HCT116 (cell line): ENCODE data around the gene APBA2. TPM values are rescaled to one million over a fixed set of nuclear protein-coding genes. Genes with fewer than 3 reads are reported as not detected.

Source experiments
- ATAC-seq: fragments of 200-7000 bp; cut with Tn5 transposase; 2 replicates; pipeline ENCODE4 v1.9.1; 2020; ENCODE audit warnings: mild to moderate bottlenecking, moderate library complexity
- BruUV-seq: library from RNA; stranded (reverse); fragments of 400-500 nt; replicated peaks from 2 replicates; lab custom pipeline; 2021; lab: Mats Ljungman, UMichigan
- CTCF ChIA-PET: fragments of 300-600 bp; sonication (Branson Sonifier 250); formaldehyde crosslinking; loops from one replicate; lab custom pipeline; 2021; ENCODE audit warnings: antibody characterized with exemption; lab: Charles Lee
- POLR2A ChIA-PET: fragments of 300-600, 350-600 bp; sonication (Branson Sonifier 250); formaldehyde crosslinking; loops from one replicate; lab custom pipeline; 2021; ENCODE audit warnings: antibody characterized with exemption; lab: Charles Lee
- RAD21 ChIA-PET, 2 experiments: fragments of 300-600 bp; sonication (Branson Sonifier 250); formaldehyde crosslinking; loops; one replicate each; lab custom pipeline; 2023; ENCODE audit warnings: low total read pairs in 2 of 2; ENCODE audit not compliant: uncharacterized antibody in 2 of 2, unreplicated experiment in 2 of 2, low non-redundant PET in 1 of 2; lab: Charles Lee
- DNase-seq: peaks from one replicate; pipeline ENCODE4 v3.0.0-alpha.2; 2010; ENCODE audit warnings: low read depth, low spot score
- H2AFZ ChIP-seq: fragments of 200-600 bp; shearing (Covaris generic), sonication (generic); 2 replicates; pipeline ENCODE4 v1.6.1; 2017; ENCODE audit warnings: low read depth, mixed run types, mixed read lengths, antibody characterized with exemption, low read length; ENCODE audit not compliant: poor library complexity, severe bottlenecking
- H3K27ac ChIP-seq: 2 replicates; pipeline ENCODE4 v1.5.1; 2012; ENCODE audit warnings: low read depth, low read length
- H3K27me3 ChIP-seq: fragments of 200-600 bp; sonication (generic); 2 replicates; pipeline ENCODE4 v1.6.1; 2016; ENCODE audit warnings: mixed run types, low read length, mixed read lengths; ENCODE audit not compliant: insufficient read depth
- H3K36me3 ChIP-seq, 2 experiments: fragments of 200-500 bp in 1 of 2; fragments of 200-600 bp in 1 of 2; sonication (Bioruptor generic) in 1 of 2; sonication (generic) in 1 of 2; 2 replicates each; pipeline versions ENCODE4 v1.5.1 to v1.6.1; 2014 to 2016; ENCODE audit warnings: low read length in 2 of 2, inconsistent platforms in 1 of 2, mixed read lengths in 1 of 2, mixed run types in 1 of 2; ENCODE audit not compliant: insufficient read depth in 2 of 2, control insufficient read depth in 1 of 2
- H3K4me1 ChIP-seq, 2 experiments: fragments of 200-600 bp in 1 of 2; sonication (generic) in 1 of 2; 2 replicates each; pipeline versions ENCODE4 v1.5.1 to v1.6.1; 2012 to 2017; ENCODE audit warnings: low read length in 2 of 2, inconsistent platforms in 1 of 2, mild to moderate bottlenecking in 1 of 2, mixed read lengths in 1 of 2, mixed run types in 1 of 2, moderate library complexity in 1 of 2; ENCODE audit not compliant: insufficient read depth in 2 of 2, control insufficient read depth in 1 of 2
- H3K4me2 ChIP-seq: fragments of 200-600 bp; sonication (generic); 2 replicates; pipeline ENCODE4 v1.6.1; 2017; ENCODE audit warnings: mixed run types, low read length, mixed read lengths
- H3K4me3 ChIP-seq, 2 experiments: fragments of 200-600 bp in 1 of 2; sonication (generic) in 1 of 2; replicated peaks in 1 of 2; 2 replicates each; pipeline ENCODE4 v1.5.1; 2011 to 2016; ENCODE audit warnings: low read length in 2 of 2, control low read depth in 1 of 2, low read depth in 1 of 2, mild to moderate bottlenecking in 1 of 2, mixed read lengths in 1 of 2, mixed run types in 1 of 2
- H3K79me2 ChIP-seq: fragments of 200-600 bp; sonication (generic); 2 replicates; pipeline ENCODE4 v1.6.1; 2017; ENCODE audit warnings: mild to moderate bottlenecking, mixed run types, low read length, moderate library complexity, mixed read lengths; ENCODE audit not compliant: insufficient read depth
- H3K9ac ChIP-seq: fragments of 200-600 bp; sonication (generic); 2 replicates; pipeline ENCODE4 v1.6.1; 2016; ENCODE audit warnings: low read length, mixed read lengths
- H3K9me2 ChIP-seq: fragments of 200-600 bp; sonication (generic), shearing (Covaris generic); 2 replicates; pipeline ENCODE4 v1.6.1; 2017; ENCODE audit warnings: mixed run types, mild to moderate bottlenecking, moderate library complexity; ENCODE audit not compliant: insufficient read depth
- H3K9me3 ChIP-seq, 2 experiments: fragments of 200-500 bp in 1 of 2; fragments of 200-600 bp in 1 of 2; sonication (Bioruptor generic) in 1 of 2; sonication (generic) in 1 of 2; 2 replicates each; pipeline ENCODE4 v1.6.1; 2014 to 2017; ENCODE audit warnings: low read length in 2 of 2, mixed read lengths in 2 of 2, inconsistent platforms in 1 of 2, low read depth in 1 of 2, mild to moderate bottlenecking in 1 of 2, mixed run types in 1 of 2, moderate library complexity in 1 of 2; ENCODE audit not compliant: control insufficient read depth in 1 of 2, insufficient read depth in 1 of 2
- H4K20me1 ChIP-seq: fragments of 200-600 bp; sonication (generic), shearing (Covaris generic); 2 replicates; pipeline ENCODE4 v1.6.1; 2017; ENCODE audit warnings: mixed run types, mild to moderate bottlenecking, moderate library complexity; ENCODE audit not compliant: insufficient read depth
- CBX3 ChIP-seq: IDR thresholded peaks from 2 replicates; pipeline ENCODE4 v1.6.1; 2012; ENCODE audit warnings: low read depth
- CEBPB ChIP-seq: IDR thresholded peaks from 2 replicates; pipeline ENCODE4 v1.6.1; 2012; ENCODE audit warnings: low read depth
- CTCF ChIP-seq, 3 experiments: fragments of 200-600 bp in 1 of 3; sonication (generic) in 1 of 3; IDR thresholded peaks in 2 of 3; conservative IDR thresholded peaks in 1 of 3; 2 replicates each; pipeline ENCODE4 v1.5.1; 2012 to 2017; ENCODE audit warnings: low read depth in 2 of 3, low read length in 2 of 3, antibody characterized with exemption in 1 of 3, borderline replicate concordance in 1 of 3, control low read depth in 1 of 3, mild to moderate bottlenecking in 1 of 3, mixed read lengths in 1 of 3, mixed run types in 1 of 3, moderate library complexity in 1 of 3; ENCODE audit not compliant: insufficient read depth in 1 of 3
- EZH2phosphoT487 ChIP-seq: fragments of 200-600 bp; IDR thresholded peaks from 2 replicates; pipeline ENCODE4 v1.6.1; 2018; ENCODE audit warnings: antibody characterized with exemption, borderline replicate concordance
- FOSL1 ChIP-seq: IDR thresholded peaks from 2 replicates; pipeline ENCODE4 v1.6.1; 2012; ENCODE audit warnings: low read depth
- POLR2A ChIP-seq: IDR thresholded peaks from 2 replicates; pipeline ENCODE4 v1.7.0; 2011; ENCODE audit warnings: borderline replicate concordance; ENCODE audit not compliant: insufficient read depth, insufficient read length; ENCODE audit errors: extremely low read depth
- REST ChIP-seq: IDR thresholded peaks from 2 replicates; pipeline ENCODE4 v1.6.1; 2012; ENCODE audit warnings: low read depth
- ZFX ChIP-seq: fragments of 450-650 bp; IDR thresholded peaks from 2 replicates; pipeline ENCODE4 v1.6.1; 2017
- intact Hi-C: fragments of 100-400 bp; cut with micrococcal nuclease; formaldehyde crosslinking; loops from 2 replicates; pipeline ENCODE4 v1.10.0; 2022
- total RNA-seq: library from RNA; stranded (reverse); gene quantifications from one replicate; pipeline ENCODE4 v1.2.1, GENCODE V29; 2021; ENCODE audit not compliant: unreplicated experiment

Gene APBA2
- total RNA-seq, 1 experiment from 2014 or later = 0.47 TPM

GRCh38 chr15:29129926-29130325 lies 244.2 kb downstream of the APBA2 start:
- intact Hi-C loops = no loop called here
- no peak for ATAC-seq
- H3K9me2 ChIP-seq = no peaks in the 10 kb centered on the region
- no peak overlapping the region for H3K4me2 ChIP-seq
- H3K9ac ChIP-seq = no peak overlapping the region
- no peaks in the 10 kb centered on the region for H4K20me1 ChIP-seq
- BruUV-seq = no TSS peak
- H2AFZ ChIP-seq = no peak overlapping the region
- H3K4me1 ChIP-seq = peaks cover 4 to 8% of the 10 kb centered on the region in 2 experiments
- no peaks in the 10 kb centered on the region for H3K79me2 ChIP-seq
- H3K9me3 ChIP-seq = no peaks in the 10 kb centered on the region
- POLR2A ChIA-PET = no interaction called here
- RAD21 ChIA-PET = no interaction called here
- no peak overlapping the region for H3K27ac ChIP-seq
- H3K27me3 ChIP-seq = peaks cover 28% of the 10 kb centered on the region
- no peaks in the 10 kb centered on the region for H3K36me3 ChIP-seq
- no peak for TF ChIP-seq EZH2phosphoT487
- TF ChIP-seq FOSL1 = no peak
- TF ChIP-seq CEBPB = no peak
- TF ChIP-seq CTCF (IDR thresholded peaks at IDR 0.05 in 2 of 3, conservative IDR thresholded peaks at IDR 0.05 in 1 of 3; ENCODE audit: borderline replicate concordance in 1 of 3, insufficient read depth in 1 of 3, low read depth in 2 of 3, low read length in 2 of 3) = no peak
- no peak for TF ChIP-seq ZFX
- no peak for TF ChIP-seq REST
- TF ChIP-seq CBX3 = no peak
- TF ChIP-seq POLR2A = no peak
- DNase-seq = no peak
- H3K4me3 ChIP-seq = no peak overlapping the region
- CTCF ChIA-PET = interaction anchor here (1.3 to 1.8 kb wide), 3 partner anchors 10 to 28 kb away, joined by 5 to 9 read pairs (median 7); no protein-coding TSS in a partner anchor
